HepG2 (cell line): ENCODE results near the gene LBR. TPM values are rescaled to one million over a fixed set of nuclear protein-coding genes. Genes with fewer than 3 reads are reported as not detected.

ENCODE experiments used
- ATF2 ChIP-seq: sonication (generic); formaldehyde crosslinking; IDR thresholded peaks from 2 replicates; pipeline ENCODE4 v1.4.0; 2020; ENCODE audit warnings: missing genetic modification reagents
- ATF4 ChIP-seq, 2 experiments: fragments of 450-650 bp in 1 of 2; sonication (generic) in 1 of 2; formaldehyde crosslinking; IDR thresholded peaks; 2 replicates each; pipeline versions ENCODE4 v1.5.0 to v1.8.0; 2020 to 2022; ENCODE audit warnings: mild to moderate bottlenecking in 1 of 2, missing genetic modification reagents in 1 of 2
- CEBPG ChIP-seq: IDR thresholded peaks from 2 replicates; pipeline ENCODE4 v1.6.1; 2016
- CEBPZ ChIP-seq: IDR thresholded peaks from 2 replicates; pipeline ENCODE4 v1.6.1; 2012; ENCODE audit warnings: low read length, improper control_type of control experiment
- FOXM1 ChIP-seq: sonication (generic); formaldehyde crosslinking; IDR thresholded peaks from 2 replicates; pipeline ENCODE4 v1.5.0; 2020; ENCODE audit warnings: missing genetic modification reagents
- KLF15 ChIP-seq: sonication (generic); formaldehyde crosslinking; IDR thresholded peaks from 2 replicates; pipeline ENCODE4 v1.8.1; 2023; ENCODE audit warnings: borderline replicate concordance, mild to moderate bottlenecking, inconsistent platforms, missing genetic modification reagents, mixed read lengths
- LCORL ChIP-seq, 2 experiments: fragments of 450-650 bp in 1 of 2; sonication (generic) in 1 of 2; formaldehyde crosslinking in 1 of 2; IDR thresholded peaks; 2 replicates each; pipeline versions ENCODE4 v1.5.0 to v1.6.1; 2017 to 2020; ENCODE audit warnings: antibody characterized with exemption in 1 of 2, missing genetic modification reagents in 1 of 2
- MLXIP ChIP-seq: sonication (generic); formaldehyde crosslinking; IDR thresholded peaks from 2 replicates; pipeline ENCODE4 v1.9.0; 2021; ENCODE audit warnings: missing genetic modification reagents, borderline replicate concordance
- MYNN ChIP-seq: sonication (generic); formaldehyde crosslinking; IDR thresholded peaks from 2 replicates; pipeline ENCODE4 v1.4.0; 2020; ENCODE audit warnings: mild to moderate bottlenecking, low read depth, missing genetic modification reagents
- POLR2G ChIP-seq: fragments of 200-400 bp; formaldehyde crosslinking; IDR thresholded peaks from 2 replicates; pipeline ENCODE4 v1.6.1; 2018; ENCODE audit warnings: mild to moderate bottlenecking, low read depth, low read length, moderate library complexity
- RNF219 ChIP-seq: sonication (generic); formaldehyde crosslinking; IDR thresholded peaks from 2 replicates; pipeline ENCODE4 v1.5.0; 2020; ENCODE audit warnings: mild to moderate bottlenecking, missing genetic modification reagents
- SYNCRIP ChIP-seq: fragments of 200-400 bp; formaldehyde crosslinking; IDR thresholded peaks from 2 replicates; pipeline ENCODE4 v1.6.1; 2018; ENCODE audit warnings: mild to moderate bottlenecking, low read depth, low read length; ENCODE audit not compliant: insufficient read depth
- ZNF205 ChIP-seq: IDR thresholded peaks from 2 replicates; pipeline ENCODE4 v1.6.1; 2018; ENCODE audit warnings: missing biosample characterization, missing genetic modification reagents
- ZNF292 ChIP-seq: sonication (generic); formaldehyde crosslinking; IDR thresholded peaks from 2 replicates; pipeline ENCODE4 v1.8.1; 2022; ENCODE audit warnings: mild to moderate bottlenecking, low read depth, missing genetic modification reagents, borderline replicate concordance
- ZNF414 ChIP-seq: sonication (generic); formaldehyde crosslinking; IDR thresholded peaks from 2 replicates; pipeline ENCODE4 v1.5.0; 2020; ENCODE audit warnings: missing genetic modification reagents
- polyA plus RNA-seq, 8 experiments: library from polyadenylated mRNA; depleted of rRNA in 3 of 8; stranded (reverse) in 7 of 8; unstranded in 1 of 8; fragments of >200 nt; fragmentation: Illumina TruSeq in 4 of 8; extraction: Trizol in 4 of 8; gene quantifications; 2 replicates each; pipeline versions ENCODE4 v1.2.1 to v1.2.3, GENCODE V29; 2011 to 2016; ENCODE audit warnings: low read depth in 4 of 8, missing spikeins in 1 of 8, mixed read lengths in 1 of 8; ENCODE audit not compliant: insufficient read depth in 1 of 8
- total RNA-seq, 5 experiments: library from RNA; depleted of rRNA; stranded (reverse); fragments of >200 nt; fragmentation: Illumina TruSeq; extraction: Trizol; gene quantifications; 2 replicates each; pipeline ENCODE4 v1.2.3, GENCODE V29; 2016; ENCODE audit warnings: low read depth in 1 of 5

Gene LBR
- total and polyA plus RNA-seq, 2 of the 13 experiments (the other 11 are each of a cell fraction or from before 2014, with no cell fraction given) = 38.9 to 76.7 TPM

- TF ChIP-seq ATF4 (CRISPR knock-in tag; IDR thresholded peaks at IDR 0.05) (peak in 1 of 2 experiments; percentile 39; a peak in 1 of 4 replicates), ZNF414 (CRISPR knock-in tag) (no peak), POLR2G (peak; percentile 49; the same call in 1 of the 2 replicates), CEBPG (CRISPR knock-in tag) (peak; percentile 70), FOXM1 (CRISPR knock-in tag) (no peak), MLXIP (CRISPR knock-in tag) (no peak), LCORL (IDR thresholded peaks at IDR 0.05) (no peak), LCORL (CRISPR knock-in tag; IDR thresholded peaks at IDR 0.05) (no peak), ZNF292 (CRISPR knock-in tag) (no peak), ATF2 (CRISPR knock-in tag) (no peak), KLF15 (CRISPR knock-in tag) (no peak), ZNF205 (no peak), SYNCRIP (no peak), MYNN (CRISPR knock-in tag) (no peak), CEBPZ (no peak), RNF219 (CRISPR knock-in tag) (no peak)
Measured at GRCh38 chr1:225441314-225442122, 13.7 kb upstream of the LBR start (continued).
